SW 1271 (cell line): ENCODE measurements around the gene MAPK12.

Experiments used
- DNase-seq, 2 experiments: peaks; one replicate each; lab custom pipeline; 2025; lab: John Stamatoyannopoulos, UW

Gene MAPK12

DNA sequence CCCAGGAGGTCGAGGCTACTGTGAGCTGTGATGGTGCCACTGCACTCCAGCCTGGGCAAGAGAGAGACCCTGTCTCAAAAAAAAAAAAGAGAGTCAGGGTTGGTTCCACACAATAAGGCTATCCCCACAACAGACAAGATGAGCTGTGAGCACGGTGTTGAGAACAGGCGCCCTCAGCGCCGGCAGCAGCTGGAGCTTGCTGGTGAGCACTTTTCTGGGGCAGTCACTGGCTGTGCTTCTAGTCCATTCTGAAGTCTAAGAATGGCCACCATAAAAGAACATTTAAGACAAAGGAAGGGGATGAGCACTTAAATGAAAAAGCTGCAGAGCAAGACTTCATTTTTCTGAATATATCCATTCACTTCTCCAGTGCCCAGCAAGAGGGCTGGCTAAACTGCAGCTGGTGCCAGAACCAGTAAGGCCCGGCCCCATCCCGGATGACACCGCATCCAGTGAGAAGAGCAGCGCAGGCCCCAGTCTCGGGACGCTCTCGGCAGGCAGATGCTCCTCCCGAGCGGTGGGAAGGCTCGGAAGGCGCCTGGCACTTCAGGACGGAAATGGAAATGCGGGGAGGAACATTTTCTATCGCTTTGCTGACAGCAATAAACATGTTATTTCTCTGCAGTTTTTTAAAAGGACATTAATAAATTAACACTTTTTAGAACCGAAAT lies 28.9 kb downstream of the MAPK12 start:
- no peak for DNase-seq

DNA sequence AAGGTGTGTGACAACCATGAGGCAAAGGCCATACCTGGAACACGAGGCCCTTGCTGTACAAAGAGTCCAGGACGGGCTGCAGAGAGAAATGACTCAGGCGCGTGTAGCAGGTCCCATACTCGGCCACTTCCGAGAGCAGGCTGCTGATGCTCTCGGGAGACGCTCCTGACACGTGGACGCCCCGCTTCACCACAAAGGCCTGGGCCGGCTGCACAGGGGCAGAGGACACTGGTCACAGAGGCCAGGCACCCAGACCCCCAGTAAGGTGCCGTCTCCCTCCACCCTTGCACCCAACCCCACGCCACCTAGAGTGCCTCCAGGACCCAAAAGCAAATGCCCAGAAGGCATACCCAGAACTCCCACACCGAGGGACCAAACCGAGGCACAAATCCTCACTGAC lies 32.1 kb downstream of the MAPK12 start:
- no peak for DNase-seq

DNA sequence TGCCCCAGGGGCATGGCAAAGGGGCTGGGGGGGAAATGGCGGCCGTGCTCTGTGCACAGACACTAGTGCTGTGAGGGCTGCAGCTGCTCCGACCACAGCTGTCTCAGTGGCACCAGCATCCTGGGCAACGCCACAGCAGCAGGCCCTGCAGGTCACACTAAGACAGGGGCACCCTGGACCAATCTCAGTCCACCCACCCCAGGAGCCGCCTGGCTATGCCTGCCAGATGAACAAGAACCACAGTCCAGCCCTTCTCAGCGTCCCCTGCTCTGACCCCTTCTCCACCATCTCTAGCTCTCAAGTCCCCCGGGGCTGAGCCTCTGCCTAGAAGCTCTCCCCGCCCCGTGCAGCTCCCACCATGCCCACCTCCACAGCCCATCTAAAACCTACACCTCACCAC lies 33.1 kb downstream of the MAPK12 start:
- DNase-seq: no peak

DNA sequence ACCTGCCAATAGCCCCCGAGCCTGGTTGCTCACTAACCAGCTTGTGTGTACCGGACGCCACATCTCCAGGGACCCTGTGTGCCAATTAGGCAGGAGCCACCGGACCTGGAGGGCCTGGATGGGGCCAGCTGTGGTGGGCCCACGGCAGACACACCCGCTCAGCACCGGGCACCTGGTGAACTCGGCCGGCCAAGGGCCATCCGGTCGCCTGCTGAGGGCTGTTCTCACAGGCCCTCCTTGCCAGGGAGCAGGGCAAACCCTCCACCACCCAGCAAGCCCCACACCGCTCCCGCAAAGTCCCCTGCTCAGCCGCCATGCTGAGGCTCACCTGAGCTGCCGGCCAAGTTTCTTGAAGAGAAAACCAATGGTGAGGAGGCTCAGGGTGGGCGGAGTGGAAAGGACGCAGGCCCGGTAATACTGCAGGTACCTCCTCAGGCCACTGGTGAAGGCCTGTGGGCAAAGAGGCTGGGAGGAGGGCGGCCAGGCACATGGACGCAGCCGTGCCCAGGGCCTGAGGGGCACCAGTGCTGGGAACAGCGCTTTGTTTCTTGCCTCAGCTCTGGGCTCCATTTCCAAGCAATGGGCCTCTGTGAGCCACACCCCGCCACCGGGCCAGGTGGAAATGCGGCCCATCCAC lies 33.8 kb downstream of the MAPK12 start:
- no peak for DNase-seq

DNA sequence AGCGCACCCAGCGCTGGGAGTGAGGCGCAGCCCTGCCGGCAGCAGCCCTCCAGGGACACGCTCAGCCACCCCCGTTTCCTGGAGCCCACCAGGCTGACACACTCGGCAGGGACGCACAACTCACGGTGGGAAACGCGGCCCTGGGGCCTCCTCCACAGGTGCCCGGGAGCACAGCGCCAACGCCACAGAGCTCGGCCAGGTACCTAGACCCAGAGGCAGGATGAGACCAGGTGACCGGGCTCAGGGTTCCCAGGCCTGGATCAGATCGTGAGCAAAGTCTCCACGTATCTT lies 34.7 kb downstream of the MAPK12 start:
- DNase-seq: no peak

DNA sequence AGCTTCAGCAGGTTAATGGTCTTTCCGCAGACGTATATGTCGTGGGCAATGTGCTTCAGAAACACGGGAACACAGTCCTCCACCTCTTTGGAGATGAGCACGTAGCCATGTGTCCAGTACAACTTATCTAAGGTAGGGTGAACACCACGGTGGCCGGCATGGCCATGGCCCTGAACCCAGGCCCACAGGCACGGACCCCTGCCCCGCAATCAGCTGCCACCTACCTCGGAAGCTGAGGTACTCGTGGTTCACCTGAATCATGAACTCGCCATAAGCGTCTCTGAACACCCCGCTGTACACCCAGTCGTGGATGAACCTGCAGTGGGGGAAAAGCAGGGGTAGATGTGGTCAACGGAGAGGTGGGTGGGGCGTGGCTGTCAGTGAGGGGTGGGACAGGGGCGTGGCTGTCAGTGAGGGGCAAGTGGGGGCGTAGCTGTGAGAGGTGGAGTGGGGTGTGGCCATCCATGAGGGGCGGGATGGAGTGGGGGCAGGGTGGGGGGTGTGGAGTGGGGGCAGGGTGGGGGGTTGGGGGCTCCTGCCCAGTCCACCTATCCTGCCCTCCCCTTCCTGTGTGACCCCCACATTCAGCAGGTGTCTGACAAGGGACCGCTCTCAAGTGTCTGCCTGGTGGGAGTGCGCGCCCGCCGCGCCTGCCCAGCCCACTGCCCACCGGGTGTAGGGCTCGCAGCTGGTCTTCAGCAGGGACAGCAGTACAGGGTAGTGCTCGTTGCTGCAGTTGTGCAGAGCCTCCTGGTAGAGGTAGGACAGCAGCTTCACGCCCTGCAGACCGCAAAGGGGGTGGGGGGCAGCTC lies 35.2 kb downstream of the MAPK12 start:
- no peak for DNase-seq

DNA sequence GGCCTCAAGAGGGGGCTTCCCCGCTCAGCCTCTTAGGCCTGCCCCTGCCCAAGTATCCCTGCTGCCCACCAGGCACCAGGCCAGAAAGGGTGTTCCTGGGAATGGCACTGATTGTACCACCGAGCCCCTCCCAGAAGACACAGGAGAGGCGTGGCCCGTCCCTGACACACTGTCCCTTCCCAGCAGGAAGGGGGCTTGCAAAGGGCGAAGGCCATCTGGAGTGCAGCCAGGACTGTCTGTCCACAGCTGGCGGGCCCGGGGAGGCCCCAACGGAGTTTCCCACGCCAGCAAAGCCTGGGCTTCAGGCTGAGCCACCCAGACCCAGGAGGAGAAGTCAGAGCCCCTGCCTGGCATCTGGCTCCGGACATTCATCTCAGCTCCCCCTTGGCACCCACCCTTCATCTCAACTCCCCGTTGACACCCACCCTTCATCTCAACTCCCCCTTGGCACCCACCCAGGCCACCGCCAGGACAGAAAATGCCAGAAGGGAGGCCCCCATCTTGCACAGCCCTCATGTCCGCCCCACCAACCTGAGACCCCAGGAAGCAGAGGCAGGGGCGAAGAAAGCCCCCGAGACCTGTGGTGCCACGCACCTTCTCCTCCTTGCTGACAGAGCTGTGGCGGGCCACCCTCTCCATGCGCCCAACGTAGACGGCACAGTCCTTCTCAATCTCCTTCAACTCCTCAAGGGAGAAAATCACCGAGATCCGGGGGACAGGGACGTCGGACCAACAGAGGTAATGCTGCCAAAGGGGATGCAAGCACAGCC lies 36.1 kb downstream of the MAPK12 start:
- DNase-seq: no peak

DNA sequence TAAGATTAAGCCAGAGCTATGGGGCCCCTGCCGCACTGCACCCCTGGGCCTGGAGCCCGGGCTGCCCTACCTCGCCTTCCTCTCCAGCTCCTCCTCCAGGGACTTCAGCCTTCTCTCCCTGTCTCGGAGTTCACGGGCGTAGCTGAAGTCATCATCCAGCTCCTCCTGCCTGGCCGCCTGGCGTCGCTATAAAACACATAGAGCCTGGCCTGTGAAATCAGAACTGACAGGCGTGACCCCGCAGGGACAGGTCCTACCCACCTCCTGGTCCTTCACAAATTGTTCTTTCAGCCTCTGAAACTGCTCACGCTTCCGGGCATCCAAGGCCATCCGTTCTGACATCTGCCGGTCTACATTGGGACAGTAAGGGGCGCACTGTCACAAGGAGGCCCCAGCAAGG lies 37.4 kb downstream of the MAPK12 start:
- DNase-seq: no peak

DNA sequence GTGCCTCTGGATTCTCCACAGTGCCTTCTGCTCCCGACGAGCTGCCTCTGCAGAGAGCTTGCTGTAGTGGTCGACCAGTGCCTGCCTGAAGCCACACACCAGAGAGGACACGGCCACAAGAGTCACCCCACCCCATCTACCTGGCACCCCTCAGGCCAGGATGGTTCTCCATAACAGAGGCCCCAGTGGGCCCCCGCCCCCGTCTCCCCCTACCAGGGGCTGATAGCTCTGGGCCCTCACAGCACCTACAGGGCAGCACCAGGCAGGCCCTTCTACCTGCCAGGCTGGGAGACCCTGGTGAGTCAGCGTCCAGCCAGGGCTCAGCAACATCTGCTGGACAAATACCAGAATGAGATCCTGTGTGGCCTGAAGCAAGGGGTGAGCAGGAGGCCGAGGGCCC lies 39.0 kb downstream of the MAPK12 start:
- DNase-seq: no peak

DNA sequence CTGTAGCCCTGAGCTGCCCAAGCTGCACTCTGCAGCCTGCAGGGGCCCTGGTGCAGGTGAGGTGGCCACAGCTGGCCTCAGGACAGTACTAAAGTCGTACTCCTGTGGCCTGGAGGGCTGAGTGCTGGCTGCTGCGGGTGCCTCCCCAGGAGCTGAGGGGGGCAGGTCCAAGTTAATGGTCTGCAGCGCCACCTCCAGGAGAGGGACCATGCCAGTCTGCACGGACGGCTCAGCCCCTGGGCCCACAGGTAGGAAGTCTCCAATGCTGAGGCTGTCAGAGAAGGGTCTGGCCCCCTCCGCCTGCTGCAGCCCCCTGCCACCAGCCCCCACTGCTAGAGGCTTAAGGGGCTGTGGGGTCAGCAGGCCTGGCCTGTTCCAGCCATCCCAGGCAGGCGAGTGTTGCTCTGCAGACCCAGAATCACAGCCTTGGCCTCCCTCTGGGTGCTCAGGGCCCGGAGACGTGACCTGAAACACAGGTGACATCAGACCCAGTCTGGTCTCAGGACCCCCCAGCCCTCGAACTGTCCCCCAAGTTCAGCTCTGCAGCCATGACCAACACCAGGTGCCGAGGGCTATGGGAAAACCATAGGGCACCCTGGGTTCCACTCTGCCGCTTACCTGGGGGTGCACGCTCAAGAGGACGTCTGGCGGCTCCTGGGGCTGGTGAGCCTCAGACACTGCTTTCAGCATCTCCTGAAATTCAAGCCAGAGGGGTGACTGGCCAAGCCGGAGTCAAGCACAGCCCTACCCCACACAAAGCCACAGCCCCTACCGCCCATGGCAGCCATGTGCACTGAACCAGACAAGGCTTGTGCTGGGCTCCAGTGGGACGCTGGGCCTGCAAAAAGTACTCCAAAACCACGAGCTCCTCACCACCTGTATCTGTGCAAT lies 39.8 kb downstream of the MAPK12 start:
- DNase-seq: no peak

DNA sequence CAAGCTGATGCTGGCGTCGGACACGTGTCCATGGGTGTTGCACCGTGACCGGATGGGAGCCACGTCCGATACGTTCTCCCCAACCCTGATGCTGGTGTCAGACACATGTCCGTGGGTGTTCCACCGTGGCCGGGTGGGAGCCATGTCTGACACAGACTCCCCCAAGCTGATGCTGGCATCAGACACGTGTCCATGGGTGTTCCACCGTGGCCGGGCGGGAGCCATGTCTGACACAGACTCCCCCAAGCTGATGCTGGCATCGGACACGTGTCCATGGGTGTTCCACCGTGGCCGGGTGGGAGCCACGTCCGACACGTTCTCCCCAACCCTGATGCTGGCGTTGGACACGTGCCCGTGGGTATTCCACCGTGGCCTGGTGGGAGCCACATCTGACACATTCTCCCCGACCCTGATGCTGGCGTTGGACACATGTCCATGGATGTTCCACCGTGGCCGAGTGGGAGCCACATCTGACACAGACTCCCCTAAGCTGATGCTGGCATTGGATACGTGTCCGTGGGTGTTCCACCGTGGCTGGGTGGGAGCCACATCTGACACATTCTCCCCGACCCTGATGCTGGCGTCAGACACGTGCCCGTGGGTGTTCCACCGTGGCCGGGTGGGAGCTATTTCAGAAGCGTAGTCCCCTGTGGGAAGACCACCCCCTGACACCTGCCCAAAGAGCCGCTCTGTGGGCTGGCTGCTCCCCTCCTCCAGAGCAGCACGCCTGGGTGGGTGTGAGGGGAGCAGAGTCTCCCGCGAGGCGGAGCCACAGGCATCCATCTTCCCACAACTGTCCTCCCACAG lies 40.7 kb downstream of the MAPK12 start:
- DNase-seq: no peak

DNA sequence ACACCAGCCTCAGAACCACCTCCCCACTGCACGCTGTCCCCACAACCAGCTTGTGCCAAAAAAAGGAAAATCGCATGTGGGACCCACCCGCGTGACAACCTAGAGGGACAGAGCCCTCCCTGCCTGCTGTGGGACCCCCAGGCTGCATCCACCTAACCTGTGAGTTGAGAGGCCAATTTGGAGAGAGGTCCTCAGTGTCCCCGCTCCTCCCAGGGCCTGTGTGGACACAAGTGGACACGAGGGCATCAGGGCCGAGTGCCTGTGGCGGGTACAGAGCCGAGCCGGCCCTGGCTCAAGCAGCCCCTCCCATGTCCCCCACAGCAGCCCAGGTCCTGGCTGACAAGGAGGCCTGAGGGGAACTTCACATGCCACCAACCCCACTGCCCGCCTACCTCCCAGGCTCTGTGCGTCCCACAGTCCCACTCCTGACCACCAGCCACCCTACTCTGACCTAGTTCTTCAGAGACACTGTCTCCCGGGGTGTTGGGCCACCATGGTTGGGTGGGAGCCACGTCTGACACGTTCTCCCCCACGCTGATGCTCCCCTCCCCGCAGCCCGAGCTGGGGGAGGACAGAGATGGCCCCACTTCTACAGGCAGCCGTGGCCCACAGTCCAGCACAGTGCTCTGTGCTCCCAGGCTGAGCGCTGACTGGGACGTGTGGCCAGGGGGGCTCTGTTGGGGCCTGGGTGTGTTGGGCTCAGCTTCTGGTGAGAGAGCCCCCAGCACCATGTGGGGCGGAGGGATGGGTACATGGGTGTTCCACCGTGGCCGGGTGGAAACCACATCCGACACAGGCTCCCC lies 41.5 kb downstream of the MAPK12 start:
- no peak for DNase-seq

DNA sequence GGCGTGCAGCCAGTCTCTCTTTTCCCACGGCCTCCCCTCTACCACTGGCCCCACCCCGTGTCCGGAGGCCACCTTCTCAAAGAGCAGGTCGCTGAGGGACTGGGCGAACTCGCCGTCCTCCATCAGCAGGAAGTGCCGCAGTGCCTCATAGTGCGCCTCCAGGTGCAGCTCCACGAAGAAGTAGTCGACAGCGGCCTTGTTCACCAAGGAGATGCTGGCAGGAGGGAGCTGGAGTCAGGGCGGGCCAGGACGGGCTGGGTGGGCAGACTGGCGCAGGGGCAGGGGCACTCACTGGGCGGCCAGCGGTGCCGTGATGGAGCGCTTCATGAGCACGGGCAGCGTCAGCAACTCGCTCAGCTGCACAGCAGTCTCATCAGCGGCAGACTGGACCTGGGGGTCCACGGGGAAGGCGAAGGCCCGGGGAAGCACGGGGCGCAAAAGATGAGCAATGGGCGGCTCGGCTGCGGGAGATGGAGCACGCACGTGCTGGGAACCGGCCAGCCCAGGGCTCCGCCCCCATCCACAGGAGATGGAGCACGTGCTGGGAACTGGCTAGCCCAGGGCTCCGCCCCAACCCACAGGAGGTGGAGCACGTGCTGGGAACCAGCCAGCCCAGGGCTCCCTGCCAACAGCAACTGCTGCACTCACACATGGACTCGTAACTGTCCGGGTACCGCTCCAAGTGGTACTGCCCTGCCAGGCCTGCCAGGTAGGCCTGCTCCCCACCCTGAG lies 42.3 kb downstream of the MAPK12 start:
- DNase-seq: no peak

DNA sequence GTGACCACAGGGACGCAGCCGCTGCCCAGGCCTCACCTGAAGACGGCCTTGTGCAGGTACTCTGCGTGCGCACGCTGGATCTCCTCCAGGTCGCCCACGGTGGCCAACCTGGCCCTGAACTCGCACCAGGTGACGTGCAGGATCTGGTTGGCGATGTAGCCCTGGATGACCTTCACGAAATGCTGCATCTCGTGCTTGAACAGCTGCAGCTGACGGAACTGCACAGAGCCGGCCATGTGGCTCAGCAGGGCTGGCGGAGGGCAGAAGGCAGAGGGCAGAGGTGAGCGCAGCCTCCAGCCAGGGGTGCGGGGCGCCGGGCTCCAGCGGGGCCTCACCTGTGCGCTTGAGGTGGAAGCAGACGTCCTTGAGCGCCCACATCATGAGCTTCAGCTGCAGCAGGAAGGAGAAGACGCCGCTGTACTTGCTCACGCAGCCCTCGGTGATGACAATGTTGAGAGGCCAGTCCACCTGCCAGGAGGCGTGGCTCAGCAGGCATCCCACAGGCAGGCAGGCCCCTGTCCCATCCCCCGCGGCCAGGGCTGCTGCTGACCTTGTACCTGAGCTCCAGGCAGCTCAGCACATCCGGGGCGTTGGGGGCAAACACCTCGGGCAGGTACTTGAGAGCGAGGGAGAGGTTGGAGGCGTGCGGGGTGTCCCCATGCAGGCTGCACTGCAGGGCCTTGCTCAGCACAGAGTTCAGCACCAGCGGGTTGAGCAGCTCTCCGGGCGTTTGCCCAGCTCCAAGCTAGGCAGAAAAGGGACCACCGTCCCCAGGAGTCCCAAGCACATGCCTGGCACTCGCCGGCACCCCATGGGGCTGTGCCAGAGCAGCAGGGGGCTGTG lies 43.1 kb downstream of the MAPK12 start:
- no peak for DNase-seq

DNA sequence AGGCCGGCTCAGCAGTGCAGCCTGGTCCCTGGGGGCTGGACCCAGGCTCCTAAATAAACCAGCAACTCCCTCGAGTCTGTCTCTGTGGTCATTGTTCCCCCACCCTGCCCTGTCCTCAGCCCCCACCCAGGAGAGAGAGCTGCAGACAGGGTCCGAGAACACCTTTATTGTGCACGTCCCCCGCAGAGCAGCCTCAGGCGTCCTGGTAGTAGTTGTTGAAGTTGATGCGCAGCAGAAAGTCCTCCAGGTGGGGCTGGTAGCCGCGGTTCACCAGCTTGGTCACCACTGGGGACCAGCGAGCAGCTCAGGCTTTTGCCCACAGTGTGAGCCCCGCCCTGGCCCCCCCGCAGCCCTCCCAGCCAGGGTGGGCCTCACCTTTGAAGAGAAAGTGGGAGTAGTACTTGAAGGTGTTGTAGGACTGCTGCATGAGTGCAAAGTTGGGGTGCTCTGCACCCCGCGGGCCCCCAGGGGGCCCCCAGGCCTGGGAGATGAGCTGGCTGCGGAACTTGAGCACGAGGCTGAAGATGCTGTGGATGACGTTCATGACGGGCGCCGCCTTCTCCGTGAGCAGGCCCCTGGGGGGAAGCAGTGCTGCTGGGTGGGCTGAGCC lies 43.8 kb downstream of the MAPK12 start:
- DNase-seq: no peak

DNA sequence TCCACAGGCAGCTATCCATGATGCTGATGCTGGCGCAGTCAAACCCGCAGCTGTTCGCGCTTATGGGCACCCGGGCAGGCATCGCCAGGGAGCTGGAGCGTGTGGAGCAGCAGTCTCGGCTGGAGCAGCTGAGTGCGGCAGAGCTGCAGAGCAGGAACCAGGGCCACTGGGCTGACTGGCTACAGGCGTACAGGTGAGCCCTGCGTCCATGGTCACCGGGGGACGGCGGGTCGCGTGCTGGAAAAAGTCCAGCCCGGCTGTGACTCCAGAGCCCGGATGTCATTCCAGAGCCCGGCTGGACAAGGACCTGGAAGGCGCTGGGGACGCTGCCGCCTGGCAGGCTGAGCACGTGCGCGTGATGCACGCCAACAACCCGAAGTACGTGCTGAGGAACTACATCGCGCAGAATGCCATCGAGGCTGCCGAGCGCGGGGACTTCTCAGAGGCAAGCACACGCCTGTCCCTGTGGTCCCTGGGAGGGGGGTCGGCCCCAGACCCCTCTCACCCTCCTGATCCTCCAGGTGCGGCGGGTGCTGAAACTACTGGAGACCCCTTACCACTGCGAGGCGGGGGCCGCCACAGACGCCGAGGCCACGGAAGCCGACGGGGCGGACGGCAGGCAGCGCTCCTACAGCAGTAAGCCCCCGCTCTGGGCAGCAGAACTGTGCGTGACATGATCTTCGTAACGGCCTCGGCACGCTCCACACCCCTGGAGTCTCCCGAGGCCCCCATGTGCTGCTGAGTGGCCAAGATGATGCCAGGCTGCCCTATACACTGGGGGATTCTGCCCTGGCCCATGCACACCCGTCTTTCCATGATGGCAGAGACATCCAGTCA lies 44.6 kb downstream of the MAPK12 start:
- DNase-seq: no peak
